Measurements from ENCODE around the gene COL8A2.

The COL8A2 gene

GRCh38 chr1:36157115-36157903 is 32.3 kb upstream of the COL8A2 start:
- DNase-seq = no peak

DNA sequence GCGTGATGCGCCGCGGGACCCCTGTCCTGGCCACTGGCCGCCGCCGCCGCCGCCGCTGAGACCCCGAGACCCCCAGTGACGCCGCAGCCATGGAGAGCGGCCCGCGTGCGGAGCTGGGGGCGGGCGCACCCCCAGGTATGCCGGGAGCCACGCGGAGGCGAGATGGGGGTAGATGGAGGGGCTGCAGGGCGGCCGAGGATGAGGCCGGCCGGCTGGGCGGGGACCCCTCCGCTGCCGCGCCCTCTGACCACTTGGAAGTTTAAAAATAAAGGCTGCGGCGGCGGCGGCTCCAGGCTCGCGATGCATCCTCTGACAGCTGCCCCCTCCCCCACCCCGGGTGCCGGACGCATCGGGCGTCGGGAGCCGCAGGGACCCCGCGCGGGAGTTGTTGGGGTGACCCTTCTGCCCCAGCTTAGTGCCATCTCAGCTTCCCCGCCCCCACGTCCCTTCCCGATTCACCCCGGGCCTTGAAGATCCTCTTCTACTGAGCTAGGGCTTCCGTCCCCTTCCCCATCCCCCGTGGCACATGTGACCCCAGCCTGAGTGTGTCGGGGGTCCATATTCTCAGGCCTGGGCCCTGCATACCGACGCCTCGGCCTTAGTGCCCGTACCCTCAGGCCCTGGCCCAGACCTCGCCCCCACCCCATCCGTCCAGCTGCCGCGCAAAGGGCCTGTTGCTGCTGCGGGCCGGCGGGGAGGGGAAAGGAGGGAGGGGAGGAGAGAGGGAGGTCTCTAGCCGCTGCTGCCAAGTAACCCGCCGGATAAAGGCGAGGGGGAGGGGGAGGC is 31.5 kb upstream of the COL8A2 start:
- no peak for DNase-seq

- no peak for DNase-seq
Measured at GRCh38 chr1:36155408-36156328, 30.6 kb upstream of the COL8A2 start, which contains the start of gene MAP7D1. MAP7D1 (plus strand) TSS chr1:36156160; CDS start chr1:36156418, 258 bp downstream.

- no peak for DNase-seq
Measured at GRCh38 chr1:36154765-36155407, 29.9 kb upstream of the COL8A2 start.

- no peak for DNase-seq
Measured at GRCh38 chr1:36154335-36154734, 29.3 kb upstream of the COL8A2 start.

- DNase-seq = no peak
Measured at GRCh38 chr1:36153476-36153875, 28.5 kb upstream of the COL8A2 start.

DNA sequence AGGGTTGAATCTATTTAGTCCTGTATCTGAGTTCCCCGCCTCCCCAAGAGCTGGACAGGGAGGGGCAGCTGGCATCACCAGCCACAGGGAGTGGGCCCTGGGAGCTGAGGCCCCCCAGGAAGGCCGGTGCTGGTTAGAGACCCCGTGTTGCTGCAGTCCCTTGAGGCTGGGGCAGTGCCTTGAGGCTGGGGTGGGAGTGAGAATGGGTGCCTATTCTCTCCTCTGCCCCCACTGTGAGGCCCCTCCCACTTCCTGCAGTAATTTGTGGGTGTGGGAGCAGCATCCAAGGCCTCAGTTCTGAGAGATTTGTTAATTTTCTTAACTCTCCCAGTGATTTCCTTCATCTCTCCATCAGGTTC is 26.8 kb upstream of the COL8A2 start:
- no peak for DNase-seq

GRCh38 chr1:36151134-36151844 is 26.3 kb upstream of the COL8A2 start:
- no peak for DNase-seq

DNA sequence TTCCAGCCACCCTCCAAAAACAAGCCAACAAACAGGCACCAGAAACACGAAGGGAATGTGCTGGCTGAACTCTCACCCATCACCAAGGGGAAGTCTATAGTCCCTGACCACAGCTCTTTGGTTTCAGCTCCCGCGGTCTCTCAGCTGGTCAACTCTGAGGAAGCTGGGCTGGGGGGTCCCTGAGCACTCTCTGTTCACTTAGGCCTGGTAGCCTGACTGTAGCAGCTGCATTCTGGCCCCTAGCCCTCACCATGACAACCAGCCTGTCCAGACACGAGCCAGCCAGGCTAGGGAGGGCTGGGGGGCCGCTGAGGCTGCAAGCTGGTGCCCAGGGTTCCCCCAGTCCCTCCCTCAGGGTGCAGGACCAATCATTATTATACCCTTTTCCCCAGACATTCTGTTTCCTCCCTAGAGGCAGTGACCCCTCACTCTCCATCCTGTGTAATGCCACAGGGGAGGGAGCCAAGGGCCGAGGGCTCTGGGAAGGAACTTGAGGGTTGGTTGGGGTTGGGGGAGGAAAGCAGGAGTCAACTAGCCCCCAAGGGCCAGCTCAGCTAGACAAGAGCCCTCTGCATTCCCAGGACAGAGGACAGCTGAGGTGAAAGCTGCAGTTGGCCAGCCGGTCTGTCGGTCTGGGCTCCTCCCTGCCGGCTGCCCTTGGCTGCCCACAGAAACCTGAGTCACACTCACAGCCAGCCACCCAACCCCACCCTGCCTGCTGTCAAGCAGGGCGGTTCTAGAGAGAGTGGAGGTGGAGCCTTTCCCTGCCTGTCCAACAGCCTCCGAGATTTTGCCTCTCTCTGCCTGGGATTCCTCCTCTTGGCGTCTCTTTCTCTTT is 25.5 kb upstream of the COL8A2 start:
- no peak for DNase-seq

DNA sequence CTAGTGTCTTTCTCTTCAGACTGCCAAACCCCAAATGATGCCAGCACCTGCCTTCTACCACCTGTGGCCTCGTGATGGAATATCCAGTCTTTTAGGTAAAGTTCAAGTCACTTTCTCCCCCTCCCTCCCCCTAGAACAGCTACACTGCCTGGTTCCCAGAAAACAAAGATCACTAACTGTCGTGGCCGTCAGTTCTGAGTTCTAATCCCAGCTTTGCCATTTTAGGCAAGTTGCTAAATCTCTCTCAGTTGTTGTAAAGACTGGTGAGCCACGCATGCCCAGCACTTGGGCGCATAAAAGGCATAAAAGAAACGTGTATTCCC is 24.9 kb upstream of the COL8A2 start:
- DNase-seq = no peak

GRCh38 chr1:36149237-36149972 is 24.4 kb upstream of the COL8A2 start, which contains the start of gene TRAPPC3:
TRAPPC3 (minus strand) TSS chr1:36149486; CDS start chr1:36149378, 108 bp downstream.
- DNase-seq = peak; percentile 97

DNA sequence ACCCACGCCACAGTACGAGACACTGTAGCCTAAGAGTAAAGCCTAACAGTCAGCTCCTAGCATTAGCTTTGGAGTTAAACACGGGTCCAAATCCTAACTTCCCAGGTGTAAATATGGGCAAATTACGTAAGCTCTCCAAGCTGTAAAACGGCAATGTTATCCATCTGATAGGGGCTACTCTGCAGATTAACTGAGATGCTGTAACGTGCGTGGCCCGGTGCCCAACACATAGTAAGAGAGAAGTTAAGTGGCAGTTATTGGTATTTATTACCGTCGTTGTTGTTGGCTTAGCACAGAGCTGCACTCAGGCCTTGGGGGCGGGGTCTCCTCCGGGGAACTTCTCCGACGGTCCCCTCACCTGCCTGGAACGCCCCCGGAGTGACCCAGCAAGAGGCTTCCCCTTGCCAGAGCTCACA is 23.8 kb upstream of the COL8A2 start:
- no peak for DNase-seq

- no peak for DNase-seq
Measured at GRCh38 chr1:36144413-36144812, 19.4 kb upstream of the COL8A2 start.

GRCh38 chr1:36143424-36143823 is 18.4 kb upstream of the COL8A2 start:
- DNase-seq = no peak

DNA sequence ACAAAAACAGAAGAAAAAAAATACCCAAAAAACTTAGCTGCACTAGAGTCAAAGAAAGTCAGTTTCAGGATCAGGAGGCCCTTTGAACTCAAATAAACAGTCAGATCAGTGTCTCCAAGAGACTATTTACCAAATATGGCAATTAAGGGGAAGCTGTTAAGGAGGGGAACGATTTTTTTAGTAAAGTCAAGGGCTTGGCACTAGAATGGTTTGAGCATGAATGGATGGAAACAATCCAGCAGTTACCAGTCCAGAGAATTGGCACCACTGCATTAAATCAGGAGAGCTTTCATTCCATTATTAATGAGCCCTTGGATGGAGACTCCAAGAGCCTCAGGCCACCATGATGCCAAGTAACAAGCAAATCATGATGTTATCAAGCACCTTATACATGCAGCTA is 17.1 kb upstream of the COL8A2 start:
- DNase-seq = no peak

DNA sequence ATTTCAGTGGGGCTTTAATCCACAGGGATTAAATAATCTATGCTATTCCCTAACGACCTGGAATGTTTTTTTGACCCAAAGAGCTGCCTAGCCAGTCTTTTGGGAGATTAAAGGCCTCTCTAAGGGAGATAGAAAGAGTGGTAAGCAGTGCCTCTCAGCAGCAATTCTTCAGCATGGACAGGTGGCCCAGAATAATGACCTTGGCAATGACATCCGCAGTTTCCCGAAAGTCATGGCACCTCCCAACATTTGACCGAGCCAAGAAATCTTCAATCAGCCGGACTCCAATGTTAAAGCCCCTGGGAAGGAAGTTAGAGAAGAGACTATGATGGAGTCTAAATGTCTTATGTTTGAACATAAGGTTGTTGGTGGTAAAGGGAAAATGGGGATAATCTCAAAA is 14.5 kb upstream of the COL8A2 start:
- no peak for DNase-seq

DNA sequence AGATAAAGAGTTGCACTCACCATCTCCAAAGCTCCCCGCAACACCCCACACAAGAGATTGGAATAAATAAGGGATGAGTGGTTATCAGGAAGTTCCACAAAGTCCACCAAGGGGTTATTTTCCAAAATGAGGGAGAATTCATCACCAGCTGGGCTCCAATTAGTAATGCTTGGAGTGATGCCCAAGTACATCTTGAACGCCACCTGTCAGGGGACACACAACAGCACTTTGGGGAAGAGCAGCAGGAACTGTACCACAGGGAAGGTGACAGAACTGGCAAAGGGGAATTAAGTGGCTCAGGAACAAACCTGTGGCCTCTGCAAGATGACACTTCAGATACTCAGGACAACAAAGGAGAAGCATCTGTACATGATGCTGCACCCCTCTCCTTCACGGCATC is 12.8 kb upstream of the COL8A2 start:
- no peak for DNase-seq

GRCh38 chr1:36137226-36137625 is 12.2 kb upstream of the COL8A2 start:
- DNase-seq = no peak

DNA sequence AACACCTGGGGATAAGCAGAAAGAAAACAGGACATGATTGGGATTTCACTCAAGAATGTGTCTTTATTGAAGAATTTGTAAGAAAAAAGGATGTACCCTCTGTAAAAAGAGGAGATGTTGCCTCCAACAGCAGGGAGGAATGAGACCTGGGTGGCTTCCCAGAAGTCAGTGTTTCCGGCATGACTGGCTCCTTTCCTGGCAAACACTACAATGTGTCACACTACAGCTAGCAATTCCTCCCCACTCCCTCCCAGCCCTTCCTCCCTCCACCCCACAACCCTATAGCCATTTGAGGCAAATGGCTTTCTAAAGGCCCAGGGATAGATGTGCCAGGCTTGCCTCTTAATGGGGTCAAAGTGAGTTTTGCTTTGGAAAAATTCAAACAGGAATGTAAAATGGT is 11.5 kb upstream of the COL8A2 start:
- DNase-seq = no peak

GRCh38 chr1:36135796-36136195 is 10.8 kb upstream of the COL8A2 start:
- no peak for DNase-seq

GRCh38 chr1:36135330-36135667 is 10.3 kb upstream of the COL8A2 start:
- DNase-seq = no peak
